ENCODE data around the gene ILKAP. TPM values are rescaled to one million over a fixed set of nuclear protein-coding genes. Genes with fewer than 3 reads are reported as not detected.
"Not testable (repeated sequence)": the region's sequence is repeated elsewhere in the genome, so short reads cannot be mapped to it uniquely, and the experiment has no call there.

ILKAP gene
- total RNA-seq, 1 donor from 2014 or later = 34.1 TPM

DNA sequence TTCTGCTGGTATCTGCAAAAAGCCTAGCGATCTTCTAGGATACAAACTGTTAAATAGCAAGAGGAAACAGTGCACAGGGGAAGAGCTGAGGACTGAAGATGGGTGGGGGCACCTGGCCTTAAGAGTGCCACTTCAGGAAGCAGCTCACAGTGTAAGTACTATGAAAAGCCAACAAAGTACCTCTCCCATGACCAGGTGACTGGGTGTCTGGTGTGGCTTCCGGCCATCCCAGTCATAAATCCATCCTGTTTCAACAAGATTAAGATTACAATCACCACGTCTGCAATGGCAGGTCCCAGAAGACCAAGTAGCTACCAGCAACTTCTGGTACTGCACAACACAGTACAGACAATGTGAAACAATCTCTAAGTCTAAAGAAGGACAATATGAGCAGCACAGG is 28.8 kb downstream of the ILKAP start:
- H3K36me3 Mint-ChIP-seq (ENCODE audit: unreplicated experiment) = peaks cover 54% of the 10 kb centered on the region
- no peaks in the 10 kb centered on the region for H3K27me3 Mint-ChIP-seq (ENCODE audit: unreplicated experiment)
- H3K4me1 Mint-ChIP-seq (ENCODE audit: unreplicated experiment) = peaks cover 18% of the 10 kb centered on the region
- TF ChIP-seq, protein P1, sequence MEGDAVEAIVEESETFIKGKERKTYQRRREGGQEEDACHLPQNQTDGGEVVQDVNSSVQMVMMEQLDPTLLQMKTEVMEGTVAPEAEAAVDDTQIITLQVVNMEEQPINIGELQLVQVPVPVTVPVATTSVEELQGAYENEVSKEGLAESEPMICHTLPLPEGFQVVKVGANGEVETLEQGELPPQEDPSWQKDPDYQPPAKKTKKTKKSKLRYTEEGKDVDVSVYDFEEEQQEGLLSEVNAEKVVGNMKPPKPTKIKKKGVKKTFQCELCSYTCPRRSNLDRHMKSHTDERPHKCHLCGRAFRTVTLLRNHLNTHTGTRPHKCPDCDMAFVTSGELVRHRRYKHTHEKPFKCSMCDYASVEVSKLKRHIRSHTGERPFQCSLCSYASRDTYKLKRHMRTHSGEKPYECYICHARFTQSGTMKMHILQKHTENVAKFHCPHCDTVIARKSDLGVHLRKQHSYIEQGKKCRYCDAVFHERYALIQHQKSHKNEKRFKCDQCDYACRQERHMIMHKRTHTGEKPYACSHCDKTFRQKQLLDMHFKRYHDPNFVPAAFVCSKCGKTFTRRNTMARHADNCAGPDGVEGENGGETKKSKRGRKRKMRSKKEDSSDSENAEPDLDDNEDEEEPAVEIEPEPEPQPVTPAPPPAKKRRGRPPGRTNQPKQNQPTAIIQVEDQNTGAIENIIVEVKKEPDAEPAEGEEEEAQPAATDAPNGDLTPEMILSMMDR (IDR thresholded peaks at IDR 0.05) = no peak
- H3K9me3 Mint-ChIP-seq (ENCODE audit: unreplicated experiment) = no peaks in the 10 kb centered on the region
- no peak overlapping the region for H3K4me3 Mint-ChIP-seq (ENCODE audit: unreplicated experiment)
- H3K27ac Mint-ChIP-seq (ENCODE audit: unreplicated experiment) = no peak overlapping the region
- DNase-seq (ENCODE audit: extremely low spot score, unreplicated experiment) = no peak

DNA sequence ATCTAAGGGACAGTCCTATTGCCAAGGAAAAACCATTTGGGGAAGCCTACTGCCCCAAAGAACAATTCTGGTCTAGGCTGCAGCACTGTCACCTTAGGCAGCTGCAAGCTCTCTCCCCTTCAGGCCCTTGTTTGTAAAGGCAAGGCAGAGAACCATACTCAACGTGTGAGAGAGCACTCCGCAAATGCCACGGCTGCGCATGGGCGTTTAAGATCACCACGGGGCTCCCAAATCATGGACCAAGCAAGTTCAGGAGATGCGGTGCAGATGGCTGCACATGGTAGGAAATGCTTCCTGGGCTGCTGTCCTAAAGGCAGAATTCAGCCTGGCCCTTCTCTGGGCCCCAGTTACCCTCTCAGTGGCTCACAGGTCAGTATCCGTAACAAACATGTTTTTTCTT is 29.2 kb downstream of the ILKAP start:
- Mint-ChIP-seq H3K36me3 (ENCODE audit: unreplicated experiment) (peaks cover 49% of the 10 kb centered on the region), H3K4me1 (ENCODE audit: unreplicated experiment) (peaks cover 22% of the 10 kb centered on the region), H3K9me3 (ENCODE audit: unreplicated experiment) (no peaks in the 10 kb centered on the region), H3K27ac (ENCODE audit: unreplicated experiment) (no peak overlapping the region), H3K4me3 (ENCODE audit: unreplicated experiment) (no peak overlapping the region), H3K27me3 (ENCODE audit: unreplicated experiment) (no peaks in the 10 kb centered on the region)
- DNase-seq (ENCODE audit: extremely low spot score, unreplicated experiment) = no peak
- TF ChIP-seq, protein P1 (IDR thresholded peaks at IDR 0.05) = no peak

DNA sequence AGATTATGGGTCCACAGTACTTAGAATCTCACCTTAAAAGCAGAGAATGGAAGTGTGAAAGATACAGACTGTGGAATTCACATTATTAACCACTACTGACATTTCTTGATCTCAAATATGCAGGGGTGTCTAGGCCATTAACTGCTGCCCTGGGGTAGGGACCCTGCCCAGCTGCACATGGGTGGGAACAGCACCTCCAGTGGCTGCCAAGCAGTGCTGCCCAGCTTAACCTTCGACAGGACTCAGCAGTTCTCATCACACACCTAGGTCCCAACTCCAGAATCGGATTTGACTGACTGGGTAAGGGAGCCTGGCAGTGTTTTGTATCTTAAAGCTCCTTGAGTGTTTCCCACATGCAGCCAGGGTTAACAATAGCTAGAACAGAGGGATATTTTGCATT is 29.8 kb downstream of the ILKAP start:
- H3K36me3 Mint-ChIP-seq (ENCODE audit: unreplicated experiment) = peaks cover 43% of the 10 kb centered on the region
- DNase-seq (ENCODE audit: extremely low spot score, unreplicated experiment) = no peak
- H3K27me3 Mint-ChIP-seq (ENCODE audit: unreplicated experiment) = no peaks in the 10 kb centered on the region
- no peaks in the 10 kb centered on the region for H3K9me3 Mint-ChIP-seq (ENCODE audit: unreplicated experiment)
- no peak overlapping the region for H3K27ac Mint-ChIP-seq (ENCODE audit: unreplicated experiment)
- H3K4me3 Mint-ChIP-seq (ENCODE audit: unreplicated experiment) = no peak overlapping the region
- TF ChIP-seq, protein P1 (IDR thresholded peaks at IDR 0.05) = no peak
- peaks cover 28% of the 10 kb centered on the region for H3K4me1 Mint-ChIP-seq (ENCODE audit: unreplicated experiment)

DNA sequence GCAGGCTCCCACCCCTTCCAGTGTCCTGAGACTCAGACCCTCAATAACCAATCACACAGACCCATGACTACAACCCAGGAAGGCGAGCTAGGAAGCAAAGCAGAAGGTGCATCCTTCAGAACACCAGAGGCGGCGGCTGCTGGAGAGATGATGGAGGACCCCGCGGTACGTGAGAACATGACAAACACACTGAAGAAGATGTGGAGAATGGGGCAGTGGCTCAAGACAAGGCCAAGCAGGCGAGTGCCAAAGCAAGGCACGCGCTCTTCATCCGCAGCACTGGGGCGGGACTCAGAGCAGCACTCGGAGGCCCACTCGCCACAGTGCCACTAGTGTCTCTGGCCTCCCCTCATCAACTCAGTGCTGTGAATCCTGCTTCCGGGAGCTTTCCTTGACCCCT is 31.1 kb downstream of the ILKAP start:
- H3K4me1 Mint-ChIP-seq (ENCODE audit: unreplicated experiment) = peaks cover 30% of the 10 kb centered on the region
- H3K4me3 Mint-ChIP-seq (ENCODE audit: unreplicated experiment) = no peak overlapping the region
- TF ChIP-seq, protein P1 (IDR thresholded peaks at IDR 0.05) = no peak
- no peak for DNase-seq (ENCODE audit: extremely low spot score, unreplicated experiment)
- no peaks in the 10 kb centered on the region for H3K27me3 Mint-ChIP-seq (ENCODE audit: unreplicated experiment)
- no peaks in the 10 kb centered on the region for H3K9me3 Mint-ChIP-seq (ENCODE audit: unreplicated experiment)
- peak overlapping the region; percentile 69 for H3K27ac Mint-ChIP-seq (ENCODE audit: unreplicated experiment)
- H3K36me3 Mint-ChIP-seq (ENCODE audit: unreplicated experiment) = peaks cover 43% of the 10 kb centered on the region

DNA sequence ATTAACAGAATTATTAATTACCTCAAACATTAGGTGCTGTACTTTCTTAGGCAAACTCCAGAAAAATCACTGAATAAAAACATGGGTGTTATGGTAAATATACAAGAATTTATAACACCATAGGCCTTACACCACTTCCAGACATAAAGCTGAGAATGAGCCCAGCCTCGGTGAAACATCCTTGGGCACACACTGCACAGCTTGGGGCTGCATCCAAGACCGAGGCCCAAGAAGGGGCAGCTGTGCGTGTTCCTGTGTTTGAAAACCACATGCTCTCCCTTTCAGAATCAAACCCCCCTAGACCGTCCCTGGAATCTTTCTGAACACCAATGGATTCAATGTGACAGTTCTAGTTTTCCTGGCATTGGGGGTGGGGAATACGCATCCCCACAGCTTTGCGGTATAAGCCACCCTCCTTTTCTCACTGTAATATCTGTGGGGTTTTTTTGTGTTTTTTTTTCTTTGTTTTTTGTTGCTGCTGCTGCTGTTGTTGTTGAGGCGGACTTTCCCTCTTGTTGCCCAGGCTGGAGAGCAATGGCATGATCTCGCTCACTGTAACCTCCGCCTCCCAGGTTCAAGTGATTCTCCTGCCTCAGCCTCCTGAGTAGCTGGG is 31.8 kb downstream of the ILKAP start:
- TF ChIP-seq, protein P1 (IDR thresholded peaks at IDR 0.05) = no peak
- DNase-seq (ENCODE audit: extremely low spot score, unreplicated experiment) = no peak
- H3K27ac Mint-ChIP-seq (ENCODE audit: unreplicated experiment) = peak overlapping the region; percentile 57
- H3K4me1 Mint-ChIP-seq (ENCODE audit: unreplicated experiment) = peaks cover 30% of the 10 kb centered on the region
- no peaks in the 10 kb centered on the region for H3K9me3 Mint-ChIP-seq (ENCODE audit: unreplicated experiment)
- H3K4me3 Mint-ChIP-seq (ENCODE audit: unreplicated experiment) = no peak overlapping the region
- H3K36me3 Mint-ChIP-seq (ENCODE audit: unreplicated experiment) = peaks cover 35% of the 10 kb centered on the region
- H3K27me3 Mint-ChIP-seq (ENCODE audit: unreplicated experiment) = no peaks in the 10 kb centered on the region

DNA sequence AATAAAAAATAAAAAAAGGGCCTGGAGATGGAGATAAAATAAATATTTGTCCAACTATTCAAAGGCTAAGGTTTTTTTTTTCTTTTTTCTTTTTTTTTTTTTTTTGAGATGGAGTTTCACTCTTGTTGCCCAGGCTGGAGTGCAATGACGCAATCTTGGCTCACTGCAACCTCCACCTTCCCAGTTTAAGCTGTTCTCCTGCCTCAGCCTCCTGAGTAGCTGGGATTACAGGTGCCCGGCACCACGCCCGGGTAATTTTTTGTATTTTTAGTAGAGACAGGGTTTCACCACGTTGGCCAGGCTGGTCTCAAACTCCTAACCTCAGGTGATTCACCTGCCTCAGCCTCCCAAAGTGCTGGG is 32.4 kb downstream of the ILKAP start:
- peaks cover 30% of the 10 kb centered on the region for H3K4me1 Mint-ChIP-seq (ENCODE audit: unreplicated experiment)
- not testable (repeated sequence) for H3K9me3 Mint-ChIP-seq (ENCODE audit: unreplicated experiment); H3K27me3 Mint-ChIP-seq (ENCODE audit: unreplicated experiment); H3K4me3 Mint-ChIP-seq (ENCODE audit: unreplicated experiment); DNase-seq (ENCODE audit: extremely low spot score, unreplicated experiment)
- H3K36me3 Mint-ChIP-seq (ENCODE audit: unreplicated experiment) = peaks cover 32% of the 10 kb centered on the region
- H3K27ac Mint-ChIP-seq (ENCODE audit: unreplicated experiment) = peak overlapping the region; percentile 95
